ENCODE measurements around the gene CHPF2.

DNA sequence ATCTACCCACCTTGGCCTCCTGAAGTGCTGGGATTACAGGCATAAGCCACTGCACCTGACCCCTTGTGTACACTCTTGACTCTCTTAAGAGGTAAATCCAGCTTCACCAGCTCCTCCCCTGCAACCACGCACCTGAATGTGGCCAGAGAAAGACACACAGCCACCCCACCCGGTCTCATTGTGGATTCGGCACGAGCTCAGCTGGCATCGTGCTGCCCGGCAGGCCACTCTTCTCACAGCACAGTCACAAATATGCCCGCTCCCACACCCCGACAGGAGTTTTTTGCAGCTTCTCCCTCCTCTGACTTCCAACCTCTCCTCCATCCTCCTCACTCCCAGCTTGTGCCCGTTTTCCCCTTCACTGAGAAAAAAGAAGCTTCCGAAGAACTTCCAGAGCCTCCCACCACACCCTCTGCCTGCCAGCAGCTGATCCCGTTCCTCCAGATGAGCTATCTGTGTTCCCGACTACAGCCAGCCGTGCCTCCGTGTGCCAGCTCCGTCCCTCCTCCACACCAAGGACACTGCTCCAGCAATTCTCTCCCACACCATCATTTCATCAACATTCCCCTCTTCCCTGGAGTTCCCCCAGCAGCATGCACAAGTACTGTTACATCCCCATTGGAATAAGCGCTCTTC, 24.2 kb downstream of the CHPF2 start:
- TF ChIP-seq YY1 (IDR thresholded peaks at IDR 0.05; ENCODE audit: insufficient read depth, insufficient read length) (no peak), SUZ12 (IDR thresholded peaks at IDR 0.05; ENCODE audit: extremely low read depth, insufficient read depth, insufficient read length) (no peak), ZNF274 (IDR thresholded peaks at IDR 0.05; ENCODE audit: low read depth, low read length) (no peak)
